ENCODE data around the gene PRR15.
A peak's percentile ranks its signal among the peaks of the same experiment; 100 is the strongest.
"Not testable (repeated sequence)": the region's sequence is repeated elsewhere in the genome, so short reads cannot be mapped to it uniquely, and the experiment has no call there.

PRR15 gene, protein sequence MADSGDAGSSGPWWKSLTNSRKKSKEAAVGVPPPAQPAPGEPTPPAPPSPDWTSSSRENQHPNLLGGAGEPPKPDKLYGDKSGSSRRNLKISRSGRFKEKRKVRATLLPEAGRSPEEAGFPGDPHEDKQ

DNA sequence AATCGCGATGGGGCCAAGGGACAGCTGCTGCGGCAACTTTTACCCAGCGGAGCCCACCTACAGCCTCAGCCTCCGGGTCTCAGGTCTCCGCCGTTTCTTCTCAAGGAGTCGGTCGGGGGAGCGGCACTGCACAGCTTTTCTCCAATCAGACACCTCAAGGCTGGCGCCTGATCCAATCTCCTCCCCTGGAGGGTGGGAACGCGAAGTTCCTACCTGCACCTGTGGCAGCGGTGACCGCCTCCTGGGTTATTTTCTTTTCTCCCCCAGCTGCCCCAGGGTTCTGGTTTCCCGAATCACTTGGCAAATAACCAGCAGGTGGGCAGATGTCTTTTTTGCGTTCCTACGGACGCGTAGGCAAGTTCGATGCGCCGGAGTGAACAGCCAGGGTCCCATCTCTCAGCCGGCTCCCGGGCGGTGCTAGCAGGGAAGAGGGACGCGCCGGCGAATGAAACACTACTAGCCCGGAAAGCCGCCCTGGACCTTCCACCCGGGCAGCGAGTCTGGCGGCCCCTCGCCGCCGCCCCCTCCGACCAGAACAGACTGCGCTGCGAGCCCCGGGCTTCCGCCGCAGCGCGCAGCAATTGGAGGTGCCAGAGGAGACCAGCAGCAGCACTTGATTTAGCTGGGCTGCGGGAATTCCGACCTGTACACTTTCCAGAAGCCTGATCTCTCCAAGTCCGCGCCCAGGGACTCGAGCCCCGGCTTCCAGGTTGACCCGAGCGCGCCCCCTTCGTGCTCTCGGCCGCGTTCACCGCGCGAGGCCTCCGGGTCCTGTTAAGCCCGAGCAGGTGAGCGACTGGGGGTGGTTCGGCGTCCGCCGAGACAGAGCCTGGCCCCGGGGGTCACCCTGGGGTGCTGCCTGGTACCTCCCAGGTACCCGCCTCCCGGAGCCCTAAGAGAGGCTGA is at the start of gene PRR15:
Gene PRR15 (plus strand): TSS at position 246 of the 906 bp plus-strand sequence. CDS start 2,495 bp downstream, outside the sequence.
- peak in 1 of 2 experiments; percentile 18 for DNase-seq

DNA sequence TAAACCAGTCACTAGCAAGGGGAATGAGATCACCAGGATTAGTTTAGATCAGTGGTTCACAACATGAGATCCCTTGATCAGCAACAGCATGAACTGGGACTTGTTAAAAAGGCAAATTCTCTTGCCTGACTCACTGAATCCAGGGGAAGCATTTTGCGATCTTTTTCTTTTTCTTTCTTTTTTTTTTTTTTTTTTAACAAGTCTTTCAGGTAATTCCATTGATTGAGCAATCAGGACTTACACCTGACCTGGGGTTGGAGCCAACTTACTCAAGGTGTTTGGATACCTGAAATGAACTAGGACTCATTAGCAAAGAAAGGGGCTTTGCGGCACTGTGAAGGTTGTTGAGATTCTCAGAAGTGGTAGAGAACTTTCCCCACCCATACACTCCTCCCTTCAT is 47.1 kb upstream of the PRR15 start:
- no peak for DNase-seq

DNA sequence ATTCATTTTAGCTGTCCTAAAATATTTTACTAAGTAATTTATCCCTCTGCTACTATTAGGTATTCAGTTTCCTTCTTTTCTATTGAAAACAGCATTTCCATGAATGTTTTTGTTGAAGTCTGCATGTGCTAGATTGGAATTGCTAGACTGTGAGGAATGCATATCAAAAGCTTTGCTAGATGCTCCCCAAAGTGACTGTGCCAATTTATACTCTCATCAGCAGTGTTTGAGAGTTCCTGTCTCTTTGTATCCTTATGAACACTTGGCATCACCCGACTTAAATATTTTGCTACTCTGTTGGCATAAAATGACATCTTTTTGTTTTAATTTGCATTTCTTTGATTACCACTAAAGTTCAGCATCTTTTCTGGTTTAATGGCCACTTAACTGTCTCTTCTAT is 45.0 kb upstream of the PRR15 start:
- DNase-seq: no peak

DNA sequence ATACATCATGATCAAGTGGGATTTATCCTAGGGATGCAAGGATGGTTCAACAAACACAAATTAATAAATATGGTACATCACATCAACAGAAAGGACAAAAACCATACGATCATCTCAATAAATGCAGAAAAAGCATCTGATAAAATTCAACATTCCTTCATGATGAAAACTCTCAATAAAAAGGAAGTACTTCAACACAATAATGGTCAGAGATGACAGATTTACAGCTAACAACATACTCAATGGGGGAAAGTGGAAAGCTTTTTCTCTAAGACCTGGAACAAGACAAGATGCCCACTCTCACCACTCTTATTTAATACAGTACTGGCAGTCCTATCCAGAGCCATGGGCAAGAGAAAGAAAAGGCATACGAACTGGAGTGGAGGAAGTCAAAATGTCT is 39.9 kb upstream of the PRR15 start:
- no peak for DNase-seq

DNA sequence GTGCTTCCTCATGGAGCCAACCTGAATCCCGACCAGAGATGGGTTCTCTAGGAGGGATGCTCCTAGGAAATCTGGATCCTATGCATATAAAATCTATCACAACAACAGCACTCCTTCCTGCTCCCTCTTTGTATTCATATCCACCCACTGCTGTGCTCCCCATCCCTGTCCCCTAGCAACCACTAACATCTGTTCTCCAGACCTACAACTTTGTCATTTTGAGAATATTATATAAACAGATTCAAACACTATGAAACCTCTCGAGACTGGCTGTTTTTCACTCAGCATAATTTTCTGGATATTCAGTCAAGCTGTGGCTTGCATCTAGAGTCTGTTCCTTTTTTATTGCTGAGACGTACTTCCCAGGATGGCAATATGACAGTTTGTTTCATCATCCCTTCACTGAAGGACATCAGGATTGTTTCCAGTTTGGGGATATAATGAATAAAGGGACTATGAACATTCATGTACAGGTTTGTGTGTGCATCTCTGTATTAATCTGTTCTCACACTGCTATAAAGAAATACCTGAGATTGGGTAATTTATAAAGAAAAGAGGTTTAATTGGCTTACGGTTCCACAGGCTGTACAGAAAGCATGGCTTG is 36.0 kb upstream of the PRR15 start:
- no peak for DNase-seq

DNA sequence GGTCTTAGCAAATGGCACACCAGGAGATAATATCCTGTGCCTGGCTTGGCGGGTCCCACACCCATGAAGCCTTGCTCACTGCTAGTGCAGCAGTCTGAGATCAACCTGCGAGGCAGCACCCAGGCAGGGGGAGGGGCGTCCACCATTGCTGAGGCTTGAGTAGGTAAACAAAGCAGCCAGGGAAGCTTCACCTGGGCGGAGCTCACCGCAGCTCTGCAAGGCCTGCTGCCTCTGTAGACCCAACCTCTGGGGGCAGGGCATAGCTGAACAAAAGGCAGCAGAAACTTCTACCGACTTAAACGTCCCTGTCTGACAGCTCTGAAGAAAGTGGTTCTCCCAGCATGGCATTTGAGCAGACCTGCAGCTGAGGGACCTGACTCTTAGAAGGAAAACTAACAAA is 35.1 kb upstream of the PRR15 start:
- DNase-seq: not testable (repeated sequence)

DNA sequence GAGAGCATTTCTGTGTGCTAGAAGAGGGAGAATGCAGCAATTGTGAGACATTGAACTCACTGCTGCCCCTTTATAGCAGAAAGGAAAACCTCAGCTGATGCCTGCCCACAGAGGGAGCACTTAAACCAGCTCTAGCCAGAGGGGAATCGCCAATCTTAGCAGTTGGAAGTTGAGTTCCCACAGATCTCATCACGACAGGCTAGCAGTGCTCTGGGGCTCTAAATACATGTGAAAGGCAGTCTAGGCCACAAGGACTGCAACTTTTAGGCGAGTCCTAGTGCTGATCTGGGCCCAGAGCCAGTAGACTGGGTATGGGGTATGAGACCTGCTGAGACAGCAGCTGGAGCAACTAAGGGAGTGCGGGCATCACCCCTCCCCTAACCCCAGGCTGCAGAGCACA is 25.2 kb upstream of the PRR15 start:
- no peak for DNase-seq

DNA sequence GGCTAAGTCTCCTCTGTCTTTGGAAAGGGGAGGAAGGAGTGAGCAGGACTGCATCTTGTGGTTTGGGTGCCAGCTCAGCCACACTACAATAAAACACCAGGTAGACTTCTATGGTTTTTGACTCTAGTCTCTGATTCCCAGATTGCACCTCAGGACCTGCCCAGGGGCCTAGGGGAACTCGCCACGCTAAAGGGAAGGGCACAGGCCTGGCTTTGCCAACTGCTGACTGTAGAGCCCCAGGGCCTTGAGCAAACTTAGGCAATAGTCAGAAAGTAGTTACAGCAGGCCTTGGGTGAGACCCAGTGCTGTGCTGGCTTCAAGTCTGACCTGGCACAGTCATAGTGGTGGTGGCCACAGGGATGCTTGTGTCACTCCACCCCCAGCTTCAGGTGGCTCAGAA is 24.2 kb upstream of the PRR15 start:
- DNase-seq: no peak

DNA sequence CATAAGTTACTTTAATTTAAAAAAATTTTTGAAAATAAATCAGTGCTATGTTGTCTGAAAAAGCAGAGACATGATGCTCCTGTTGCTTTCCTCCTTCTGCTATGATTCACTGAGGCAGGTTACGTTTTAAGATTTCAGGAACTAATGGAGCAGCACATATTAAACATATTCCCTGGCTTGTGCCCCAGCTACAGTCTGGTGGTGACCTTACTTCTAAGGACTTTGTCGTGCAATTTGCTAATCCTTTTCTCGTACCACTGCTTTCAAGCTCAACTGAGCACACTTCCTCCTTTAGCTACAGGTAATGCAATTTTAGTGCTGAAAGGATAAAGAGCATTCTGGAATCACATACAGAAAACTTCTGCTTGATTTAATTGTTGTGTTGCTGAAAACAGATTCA is 16.2 kb upstream of the PRR15 start:
- no peak for DNase-seq

DNA sequence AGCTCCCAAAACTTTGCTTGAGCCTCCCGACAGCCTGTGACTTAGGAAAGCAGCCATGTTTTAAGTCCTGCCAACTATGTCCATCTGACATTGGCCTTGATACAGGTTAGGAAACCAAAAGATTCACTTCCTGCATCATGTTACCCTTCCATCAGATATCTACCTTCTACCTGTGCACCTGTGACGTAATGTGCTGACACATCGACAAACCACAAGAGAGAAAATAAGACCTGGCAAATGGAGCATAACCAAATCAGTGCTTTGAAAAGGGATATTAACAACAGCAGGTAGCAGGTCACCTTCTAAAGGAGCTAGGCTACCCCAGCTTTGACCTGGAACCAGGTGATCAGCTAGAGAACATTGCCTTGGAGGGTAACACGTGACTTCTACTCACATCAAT is 14.8 kb upstream of the PRR15 start:
- no peak for DNase-seq

DNA sequence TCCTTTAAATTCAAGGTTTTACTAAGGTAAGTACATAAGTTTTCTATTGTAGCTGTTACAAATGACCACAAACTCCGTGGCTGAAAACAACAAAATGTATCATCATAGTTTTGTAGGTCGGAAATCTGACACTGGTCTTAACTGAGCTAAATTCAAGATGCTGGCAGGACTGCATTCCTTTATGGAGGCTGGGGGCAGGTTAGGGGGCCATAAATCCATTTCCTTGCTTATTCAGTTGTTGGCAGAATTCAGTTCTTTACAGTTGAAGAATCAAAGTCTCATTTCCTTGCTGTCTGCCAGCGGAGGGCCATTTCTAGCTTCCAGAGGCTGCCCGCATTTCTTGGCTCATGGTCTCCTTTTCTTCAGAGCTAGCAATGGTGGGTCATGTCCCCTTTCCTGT is 11.2 kb upstream of the PRR15 start:
- no peak for DNase-seq

DNA sequence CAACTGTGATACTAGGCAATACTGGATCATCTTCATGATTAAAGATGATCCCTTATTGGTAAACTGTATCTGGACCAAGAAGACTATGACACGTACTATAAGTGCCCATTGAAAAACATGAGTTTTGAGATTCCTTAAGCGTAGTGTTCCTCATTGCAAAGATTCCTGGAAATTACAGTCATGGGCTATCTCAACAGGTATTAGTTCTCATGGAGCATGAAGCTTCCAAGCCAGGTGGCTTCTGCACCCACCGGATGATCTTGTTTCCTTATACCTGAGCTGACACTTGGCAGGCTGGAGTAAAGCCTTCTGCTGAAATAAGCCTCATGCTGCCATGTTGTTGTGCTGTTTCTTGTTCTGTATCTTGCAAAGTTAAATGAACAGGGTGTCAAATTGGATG is 8.6 kb upstream of the PRR15 start:
- DNase-seq: no peak

DNA sequence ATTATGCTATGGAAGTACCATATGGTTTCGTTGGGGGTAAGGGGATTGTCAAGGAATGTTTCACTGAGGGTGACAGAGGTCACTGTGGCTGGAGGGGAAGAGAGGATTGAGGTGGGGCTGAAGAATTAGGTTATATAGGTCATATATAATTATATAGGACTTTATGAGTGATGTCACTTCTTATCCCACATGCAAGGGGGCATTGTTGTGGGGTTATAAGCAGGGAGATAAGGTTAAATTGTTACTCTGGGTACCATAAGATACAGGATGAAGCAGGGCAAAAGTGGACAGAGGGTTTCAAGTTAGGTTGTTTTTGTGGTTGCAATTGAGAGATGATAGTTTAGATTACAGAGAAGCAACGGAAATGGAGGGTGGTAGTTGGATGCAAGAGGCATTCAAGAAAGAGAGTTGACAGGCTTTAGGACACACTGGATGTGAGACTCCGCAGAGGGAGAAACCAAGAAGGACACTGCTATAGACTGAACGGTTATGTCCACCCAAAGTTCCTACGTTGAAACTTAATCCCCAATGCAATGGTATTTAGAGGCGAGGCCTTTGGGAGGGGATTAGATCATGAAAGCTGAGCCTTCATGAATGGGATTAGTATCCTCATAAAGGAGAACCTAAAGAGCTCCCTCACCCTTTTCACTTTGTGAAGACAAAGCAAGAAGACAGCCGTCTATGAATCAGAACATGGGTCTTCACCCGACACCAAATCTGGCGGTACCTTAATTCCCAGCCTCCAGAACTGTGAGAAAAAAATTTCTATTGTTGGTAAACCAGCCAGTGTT is 7.0 kb upstream of the PRR15 start:
- DNase-seq: no peak

DNA sequence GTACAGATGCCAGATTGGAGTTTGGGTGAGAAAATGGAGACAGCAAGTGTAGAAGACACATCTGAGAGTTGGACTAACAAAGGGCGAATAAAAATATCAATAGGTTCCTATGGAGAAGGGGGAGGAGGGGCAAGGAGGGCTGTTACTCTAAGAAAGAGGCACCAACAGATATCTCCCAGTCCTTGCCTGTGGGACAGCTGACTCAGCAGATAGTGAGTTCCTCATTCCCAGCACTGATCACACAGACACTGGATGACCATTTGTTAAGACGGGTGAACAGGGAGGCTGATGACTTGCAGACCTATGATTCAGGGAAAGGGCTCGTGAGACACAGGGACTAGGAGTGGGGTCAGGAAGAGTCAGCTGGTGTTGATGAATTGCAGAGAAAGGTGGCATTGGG is 5.7 kb upstream of the PRR15 start:
- no peak for DNase-seq

DNA sequence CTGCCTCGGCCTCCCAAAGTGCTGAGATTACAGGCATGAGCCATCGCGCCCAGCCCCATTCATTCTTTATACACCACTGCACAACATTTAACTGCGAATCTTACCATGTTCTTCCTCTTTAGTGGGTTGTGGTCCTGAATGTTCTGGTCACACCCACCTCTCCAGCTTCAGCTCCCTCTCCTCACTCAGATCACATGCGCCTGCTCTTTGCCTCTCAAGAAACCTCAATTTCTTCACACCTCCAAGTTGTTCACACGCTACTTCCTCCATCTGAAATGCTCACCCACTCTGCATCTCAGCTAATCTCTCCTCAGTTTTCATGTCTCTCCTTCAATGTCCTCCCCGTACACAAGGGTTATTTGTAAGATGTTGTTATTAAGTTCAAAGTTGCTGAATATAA is 2.4 kb upstream of the PRR15 start:
- no peak for DNase-seq

DNA sequence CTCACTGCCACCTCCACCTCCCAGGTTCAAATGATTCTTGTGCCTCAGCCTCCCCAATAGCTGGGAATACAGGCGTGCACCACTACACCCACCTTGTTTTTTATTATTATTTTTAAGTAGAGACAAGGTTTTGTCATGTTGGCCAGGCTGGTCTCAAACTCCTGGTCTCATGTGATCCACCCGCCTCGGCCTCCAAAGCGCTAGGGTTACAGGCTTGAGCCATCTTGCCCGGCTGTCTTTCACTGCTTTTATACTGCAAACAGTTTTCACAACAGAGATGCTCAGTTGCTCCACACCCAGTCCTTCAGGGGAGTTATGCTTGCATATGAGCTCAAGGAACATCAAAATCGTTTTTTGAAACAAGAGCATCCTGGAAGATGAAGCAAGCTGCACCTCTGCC is 1.3 kb upstream of the PRR15 start:
- no peak for DNase-seq

DNA sequence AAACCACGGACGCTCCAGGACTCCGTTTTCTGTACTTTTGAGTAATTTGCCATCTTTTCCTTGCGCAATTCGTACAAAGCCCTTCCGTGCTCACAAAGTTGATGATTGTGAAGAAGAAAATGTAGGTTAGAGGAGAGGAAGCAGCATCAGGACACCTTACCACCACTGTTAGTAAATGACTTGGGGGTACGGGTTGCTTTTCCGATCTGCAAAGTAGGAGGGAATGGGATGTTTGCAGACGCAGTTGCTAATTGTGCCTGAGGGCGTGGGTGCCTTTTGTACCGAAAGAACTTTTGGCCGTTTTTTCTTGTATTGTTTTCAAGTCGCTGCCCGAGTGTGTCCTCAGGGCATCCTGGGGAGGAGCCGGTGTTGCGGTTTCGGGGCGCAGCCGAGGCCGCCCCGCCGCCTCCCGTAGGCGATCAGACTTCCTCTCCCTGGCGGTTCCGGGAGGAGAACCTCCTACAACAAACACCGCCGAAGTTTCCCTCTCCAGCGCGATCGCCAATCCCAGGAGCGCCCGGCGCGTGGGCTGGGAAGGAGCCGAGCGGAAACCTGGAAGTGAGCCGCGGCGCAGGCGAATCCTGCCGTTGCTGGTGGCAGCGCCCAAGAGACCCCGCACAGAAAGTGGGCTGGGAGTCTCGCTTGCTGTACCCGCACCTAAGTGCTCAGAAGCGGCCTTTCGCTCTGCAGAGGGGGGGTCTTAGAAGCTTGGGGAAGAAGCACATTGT is 1.0 kb downstream of the PRR15 start:
- peak in 1 of 2 experiments; percentile 7 for DNase-seq

DNA sequence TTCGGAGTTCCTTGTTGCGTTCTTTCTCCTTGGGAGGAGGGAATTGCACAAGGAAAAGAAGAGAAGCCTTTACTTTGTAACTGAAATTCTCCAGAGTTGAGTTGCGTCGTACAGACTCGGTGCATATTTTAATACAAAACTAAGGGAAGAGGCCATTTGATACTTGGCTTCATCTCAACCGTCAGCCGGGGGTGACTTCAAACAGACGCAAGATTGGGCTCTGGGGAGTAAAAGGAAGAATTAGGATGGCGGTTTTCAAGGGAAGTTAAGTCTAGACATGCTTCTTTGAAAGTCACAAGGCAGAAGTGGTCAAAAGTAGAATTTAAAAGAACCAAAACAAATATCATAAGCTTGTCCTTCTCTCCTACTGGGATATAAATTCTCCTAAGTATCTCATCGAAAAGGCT is 1.6 kb downstream of the PRR15 start:
- DNase-seq: no peak

DNA sequence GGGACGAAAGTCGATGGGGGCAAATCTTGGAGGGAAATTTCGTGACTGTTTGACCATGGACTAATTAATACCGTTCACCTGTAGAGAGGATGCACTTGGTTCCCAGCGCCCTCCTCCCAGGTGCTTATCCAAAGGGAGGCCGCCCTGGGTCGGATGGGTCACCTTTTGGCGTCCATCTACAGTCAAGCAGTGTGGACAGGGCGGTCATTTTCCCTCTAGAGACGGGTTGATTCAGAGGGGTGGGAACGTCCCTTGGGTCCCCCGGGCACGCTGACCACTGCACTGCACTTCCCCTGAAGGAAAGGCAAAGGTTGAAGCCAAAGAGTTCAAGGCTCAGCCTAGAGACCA is 2.0 kb downstream of the PRR15 start:
- DNase-seq: no peak

DNA sequence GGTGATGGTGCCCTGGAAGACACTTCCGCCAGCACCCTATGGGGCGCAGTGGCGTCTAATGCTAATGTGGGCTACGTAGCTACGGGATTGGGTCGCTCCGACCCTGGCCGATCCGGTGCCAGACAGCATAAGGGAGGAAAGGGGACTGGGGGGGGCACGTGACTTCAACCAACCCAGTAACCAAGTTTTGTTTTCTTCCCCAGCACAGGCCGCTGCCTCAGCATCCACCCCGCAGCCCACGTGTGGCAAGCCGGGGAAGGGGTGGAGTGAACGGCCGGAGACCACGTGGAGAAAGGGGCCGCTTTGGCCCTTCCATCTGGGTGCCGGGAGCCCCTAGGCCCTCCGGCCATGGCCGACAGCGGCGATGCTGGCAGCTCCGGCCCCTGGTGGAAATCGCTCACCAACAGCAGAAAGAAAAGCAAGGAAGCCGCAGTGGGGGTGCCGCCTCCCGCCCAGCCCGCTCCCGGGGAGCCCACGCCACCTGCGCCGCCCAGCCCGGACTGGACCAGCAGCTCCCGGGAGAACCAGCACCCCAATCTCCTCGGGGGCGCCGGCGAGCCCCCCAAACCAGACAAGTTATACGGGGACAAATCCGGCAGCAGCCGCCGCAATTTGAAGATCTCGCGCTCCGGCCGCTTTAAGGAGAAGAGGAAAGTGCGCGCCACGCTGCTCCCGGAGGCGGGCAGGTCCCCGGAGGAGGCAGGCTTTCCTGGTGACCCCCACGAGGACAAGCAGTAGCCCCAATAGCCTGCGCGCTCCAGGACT is 2.5 kb downstream of the PRR15 start:
- peak in 1 of 2 experiments; percentile 5 for DNase-seq

DNA sequence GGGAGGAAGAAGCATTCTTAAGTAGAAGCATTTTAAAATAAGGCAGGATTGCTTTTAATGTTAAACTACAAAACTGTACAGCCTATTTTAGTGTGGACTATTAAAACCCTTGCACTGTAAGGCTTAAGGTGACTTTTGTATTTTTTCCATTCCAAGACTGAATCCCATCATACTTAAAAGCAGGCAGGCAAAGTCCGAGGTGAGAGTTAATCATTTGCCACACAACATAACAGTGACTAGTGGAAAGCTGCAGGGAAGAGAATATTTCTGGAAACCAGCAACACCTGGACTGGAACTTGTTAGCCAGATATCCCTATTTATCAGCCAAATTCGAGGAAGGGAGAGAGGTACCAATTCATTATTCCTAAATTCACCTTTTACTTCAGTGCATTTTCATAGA is 3.5 kb downstream of the PRR15 start:
- no peak for DNase-seq

DNA sequence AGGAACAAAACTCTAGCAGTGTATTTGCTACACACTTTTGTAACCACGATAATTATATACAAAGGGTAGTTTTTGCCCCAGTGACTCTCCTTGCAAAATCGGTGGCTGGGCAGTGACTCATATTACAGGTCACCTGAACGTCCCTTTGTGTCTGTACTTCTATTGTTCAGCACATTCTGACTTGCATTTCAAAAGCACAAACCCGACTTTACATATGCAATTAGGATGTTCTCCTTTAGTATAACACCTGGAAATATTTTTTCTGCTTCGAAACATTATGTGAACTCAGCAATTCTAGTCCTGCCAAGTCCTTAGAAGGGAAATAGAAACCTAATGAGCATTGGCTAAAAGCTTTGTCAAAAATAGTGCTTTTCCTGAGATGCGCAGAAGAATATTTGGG is 6.0 kb downstream of the PRR15 start:
- no peak for DNase-seq
